Activated CD8-positive, alpha-beta memory T cell treated with anti-CD3 and anti-CD28 coated beads for 36 hours (primary cell): ENCODE results near the gene KRTAP17-1. TPM values are rescaled to one million over a fixed set of nuclear protein-coding genes. Genes with fewer than 3 reads are reported as not detected.
"Not testable (repeated sequence)": the region's sequence is repeated elsewhere in the genome, so short reads cannot be mapped to it uniquely, and the experiment has no call there.

Experiments
- CTCF ChIA-PET: fragments of 350-600 bp; sonication (Branson Sonifier 250); formaldehyde crosslinking; loops from one replicate; lab custom pipeline; 2021; ENCODE audit warnings: antibody characterized with exemption; lab: Charles Lee
- POLR2A ChIA-PET: fragments of 350-600 bp; sonication (Branson Sonifier 250); formaldehyde crosslinking; loops from one replicate; lab custom pipeline; 2021; ENCODE audit warnings: antibody characterized with exemption; lab: Charles Lee
- total RNA-seq, 2 experiments: library from RNA; stranded (reverse); gene quantifications; one replicate each; pipeline ENCODE4 v1.2.3, GENCODE V29; 2021

The KRTAP17-1 gene
- total RNA-seq, 2 experiments from 2014 or later: not detected

DNA sequence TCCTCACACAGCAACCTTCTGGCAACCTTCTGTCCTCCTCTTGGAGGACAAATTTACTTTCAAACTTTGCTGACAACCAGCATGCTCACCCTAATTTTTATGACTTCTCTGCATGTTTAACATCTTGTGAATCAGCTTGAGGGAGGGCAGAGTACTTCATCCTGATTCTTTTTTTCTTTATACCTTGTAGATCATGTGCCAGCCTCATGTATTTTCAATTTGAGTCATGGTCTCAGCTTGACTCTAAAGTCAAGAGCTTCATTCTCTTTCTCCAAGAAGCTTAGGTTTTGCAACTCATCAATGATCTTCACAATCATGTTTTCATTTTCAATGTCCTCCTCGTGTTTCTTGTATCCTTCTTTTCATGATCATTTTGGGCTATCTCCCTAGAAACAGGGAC, 43.7 kb downstream of the KRTAP17-1 start:
- CTCF ChIA-PET: no interaction called here
- POLR2A ChIA-PET: no interaction called here

DNA sequence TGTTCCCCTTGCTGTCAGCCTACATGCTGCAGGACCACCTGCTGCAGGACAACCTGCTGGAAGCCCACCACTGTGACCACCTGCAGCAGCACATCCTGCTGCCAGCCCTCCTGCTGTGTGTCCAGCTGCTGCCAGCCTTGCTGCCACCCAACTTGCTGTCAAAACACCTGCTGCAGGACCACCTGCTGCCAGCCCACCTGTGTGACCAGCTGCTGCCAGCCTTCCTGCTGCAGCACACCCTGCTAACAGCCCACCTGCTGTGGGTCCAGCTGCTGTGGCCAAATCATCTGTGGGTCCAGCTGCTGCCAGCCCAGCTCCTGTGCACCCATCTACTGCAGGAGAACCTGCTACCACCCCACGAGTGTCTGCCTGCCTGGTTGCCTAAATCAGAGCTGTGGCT, 44.2 kb downstream of the KRTAP17-1 start:
- CTCF ChIA-PET, POLR2A ChIA-PET: not testable (repeated sequence)

DNA sequence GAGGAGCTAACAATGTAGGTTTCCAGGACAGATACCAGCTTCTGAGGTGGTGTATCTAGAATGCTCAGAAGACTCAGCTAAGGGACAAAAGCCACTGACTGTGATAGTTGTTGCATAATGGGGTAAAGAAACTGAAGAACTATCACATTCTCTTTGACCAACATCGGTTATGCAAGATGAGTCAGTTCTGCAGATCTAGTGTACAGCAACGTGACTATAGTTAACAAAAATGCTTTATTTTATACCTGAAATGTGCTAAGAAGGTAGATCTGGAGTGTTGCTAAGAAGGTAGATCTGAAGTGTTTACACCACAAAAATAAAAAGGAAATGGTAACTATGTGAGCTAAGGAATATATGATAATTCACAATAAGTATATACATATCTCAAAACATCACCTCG, 47.8 kb downstream of the KRTAP17-1 start:
- ChIA-PET CTCF (no interaction called here), POLR2A (no interaction called here)

DNA sequence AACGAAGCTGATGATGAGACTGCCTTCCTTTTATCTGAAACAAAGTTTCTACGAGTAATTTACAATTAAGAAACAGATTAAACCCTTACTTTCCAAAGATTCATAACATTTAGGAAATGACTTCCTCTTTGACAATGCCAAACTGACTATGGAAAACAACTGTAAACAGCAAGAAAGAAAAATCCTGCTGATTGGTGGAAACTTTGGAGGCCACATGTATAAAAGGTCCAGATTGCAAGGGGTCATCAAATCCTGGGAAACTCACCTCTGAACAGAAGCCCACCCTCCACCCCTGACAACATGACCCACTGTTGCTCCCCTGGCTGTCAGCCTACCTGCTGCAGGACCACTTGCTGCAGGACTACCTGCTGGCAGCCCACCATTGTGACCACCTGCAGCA, 50.4 kb downstream of the KRTAP17-1 start, which contains the start of gene KRTAP9-6:
TSS of gene KRTAP9-6 (plus strand) at position 301 of the 400 bp plus-strand sequence. CDS start at position 301, 0 bp downstream.
- ChIA-PET CTCF (no interaction called here), POLR2A (no interaction called here)

Other genes starting within 250 kb of the KRTAP17-1 start
- not detected for gene KRTAP2-4, start 249.8 kb downstream of the KRTAP17-1 start, total RNA-seq
- gene KRTAP4-7, start 231.6 kb downstream of the KRTAP17-1 start, total RNA-seq: not detected
- gene KRTAP4-8, start 217.6 kb downstream of the KRTAP17-1 start, total RNA-seq: not detected
- not detected for gene KRTAP4-16, start 213.5 kb downstream of the KRTAP17-1 start, total RNA-seq
- not detected for gene KRTAP4-9, start 210.3 kb downstream of the KRTAP17-1 start, total RNA-seq
- not detected for gene KRTAP4-11, start 197.3 kb downstream of the KRTAP17-1 start, total RNA-seq
- gene KRTAP4-12, start 191.5 kb downstream of the KRTAP17-1 start, total RNA-seq: not detected
- not detected for gene KRTAP4-6, start 175.2 kb downstream of the KRTAP17-1 start, total RNA-seq
- gene KRTAP4-5, start 165.9 kb downstream of the KRTAP17-1 start, total RNA-seq: not detected
- not detected for gene KRTAP4-4, start 155.0 kb downstream of the KRTAP17-1 start, total RNA-seq
- not detected for gene KRTAP4-3, start 147.5 kb downstream of the KRTAP17-1 start, total RNA-seq
- not detected for gene KRTAP4-2, start 137.5 kb downstream of the KRTAP17-1 start, total RNA-seq
- gene KRTAP4-1, start 130.8 kb downstream of the KRTAP17-1 start, total RNA-seq: not detected
- not detected for gene KRTAP9-1, start 125.8 kb downstream of the KRTAP17-1 start, total RNA-seq
- gene KRTAP9-2, start 89.1 kb downstream of the KRTAP17-1 start, total RNA-seq: not detected
- not detected for gene KRTAP9-3, start 83.3 kb downstream of the KRTAP17-1 start, total RNA-seq
- not detected for gene KRTAP9-8, start 77.7 kb downstream of the KRTAP17-1 start, total RNA-seq
- not detected for gene KRTAP9-4, start 66.0 kb downstream of the KRTAP17-1 start, total RNA-seq
- not detected for gene KRTAP9-9, start 60.3 kb downstream of the KRTAP17-1 start, total RNA-seq
- gene KRTAP9-6, start 50.3 kb downstream of the KRTAP17-1 start, total RNA-seq: not detected
- not detected for gene KRTAP9-7, start 40.0 kb downstream of the KRTAP17-1 start, total RNA-seq
- gene KRTAP29-1, start 12.9 kb downstream of the KRTAP17-1 start, total RNA-seq: not detected
- not detected for gene KRTAP16-1, start 6.4 kb downstream of the KRTAP17-1 start, total RNA-seq
- gene KRT33A, start 35.1 kb upstream of the KRTAP17-1 start, total RNA-seq: not detected
- not detected for gene KRT33B, start 54.1 kb upstream of the KRTAP17-1 start, total RNA-seq
- not detected for gene KRT34, start 66.6 kb upstream of the KRTAP17-1 start, total RNA-seq
- not detected for gene KRT31, start 81.9 kb upstream of the KRTAP17-1 start, total RNA-seq
- gene KRT37, start 108.9 kb upstream of the KRTAP17-1 start, total RNA-seq: not detected
- not detected for gene KRT38, start 125.3 kb upstream of the KRTAP17-1 start, total RNA-seq
- not detected for gene KRT32, start 151.7 kb upstream of the KRTAP17-1 start, total RNA-seq
- gene KRT35, start 165.4 kb upstream of the KRTAP17-1 start, total RNA-seq: not detected
- gene KRT36, start 174.2 kb upstream of the KRTAP17-1 start, total RNA-seq: not detected
- gene KRT13, start 189.9 kb upstream of the KRTAP17-1 start, total RNA-seq: not detected
- gene KRT15, start 203.2 kb upstream of the KRTAP17-1 start, total RNA-seq: not detected
- not detected for gene KRT19, start 212.6 kb upstream of the KRTAP17-1 start, total RNA-seq